SK-N-SH treated with all-trans-retinoic acid at 6 μM for 48 hours (cell line): ENCODE measurements around the gene ATP10B.

Source experiments
- ARNTL ChIP-seq: fragments of 450-650 bp; formaldehyde crosslinking; IDR thresholded peaks from 2 replicates; pipeline ENCODE4 v1.5.0; 2020; ENCODE audit warnings: low read depth, mild to moderate bottlenecking, moderate library complexity, borderline replicate concordance
- ISL1 ChIP-seq: fragments of 250-450 bp; sonication (Bioruptor Pico); IDR thresholded peaks from 2 replicates; pipeline ENCODE4 v2.1.2; 2022; ENCODE audit warnings: mild to moderate bottlenecking, moderate library complexity
- ZFP30 ChIP-seq: fragments of 450-650 bp; formaldehyde crosslinking; IDR thresholded peaks from 2 replicates; pipeline ENCODE4 v1.5.0; 2022; ENCODE audit warnings: mild to moderate bottlenecking, moderate library complexity
- ZNF565 ChIP-seq: fragments of 450-650 bp; formaldehyde crosslinking; conservative IDR thresholded peaks from 2 replicates; pipeline ENCODE4 v1.5.0; 2020; ENCODE audit warnings: low read depth, mild to moderate bottlenecking, moderate library complexity
- TF ChIP-seq, protein P1 (sequence below): fragments of 250-450 bp; sonication (Bioruptor Pico); IDR thresholded peaks from 2 replicates; pipeline ENCODE4 v1.8.0; 2021; ENCODE audit warnings: low read depth, mild to moderate bottlenecking, moderate library complexity, borderline replicate concordance
- TF ChIP-seq, protein P2 (sequence below): fragments of 250-450 bp; sonication (Bioruptor Pico); IDR thresholded peaks from 2 replicates; pipeline ENCODE4 v1.8.0; 2020; ENCODE audit warnings: mild to moderate bottlenecking, moderate library complexity, borderline replicate concordance
- TF ChIP-seq, protein P3 (sequence below): fragments of 250-450 bp; sonication (Bioruptor Pico); IDR thresholded peaks from 2 replicates; pipeline ENCODE4 v1.5.0; 2020; ENCODE audit warnings: mild to moderate bottlenecking, moderate library complexity
- TF ChIP-seq, protein P4 (sequence below): fragments of 250-450 bp; sonication (Bioruptor Pico); IDR thresholded peaks from 2 replicates; pipeline ENCODE4 v1.5.1; 2020; ENCODE audit warnings: low read depth, mild to moderate bottlenecking, moderate library complexity

DNA sequence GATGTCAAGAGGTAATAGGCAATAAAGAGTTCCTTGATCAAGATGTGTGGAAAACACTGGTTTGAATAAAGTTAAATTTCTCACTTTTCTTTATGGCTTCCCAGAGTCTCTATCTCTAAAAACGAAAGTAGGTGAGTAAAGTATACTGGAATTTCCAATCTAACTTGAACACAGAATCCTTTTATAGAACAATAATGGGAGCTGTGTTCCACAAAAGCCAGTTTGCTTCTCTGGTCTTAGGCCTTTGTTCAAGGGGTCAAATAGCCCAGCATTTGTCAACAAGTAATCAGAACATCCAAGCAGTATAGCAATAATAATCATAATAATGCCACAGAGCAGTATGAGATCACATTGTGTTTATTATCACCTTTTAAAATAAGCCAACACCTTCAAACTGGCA, 20.2 kb downstream of the ATP10B start:
- TF ChIP-seq ISL1 (CRISPR knock-in tag) (no peak), ZNF565 (CRISPR knock-in tag) (no peak), ZFP30 (CRISPR knock-in tag) (no peak), ARNTL (CRISPR knock-in tag) (no peak)
- TF ChIP-seq, protein P1, sequence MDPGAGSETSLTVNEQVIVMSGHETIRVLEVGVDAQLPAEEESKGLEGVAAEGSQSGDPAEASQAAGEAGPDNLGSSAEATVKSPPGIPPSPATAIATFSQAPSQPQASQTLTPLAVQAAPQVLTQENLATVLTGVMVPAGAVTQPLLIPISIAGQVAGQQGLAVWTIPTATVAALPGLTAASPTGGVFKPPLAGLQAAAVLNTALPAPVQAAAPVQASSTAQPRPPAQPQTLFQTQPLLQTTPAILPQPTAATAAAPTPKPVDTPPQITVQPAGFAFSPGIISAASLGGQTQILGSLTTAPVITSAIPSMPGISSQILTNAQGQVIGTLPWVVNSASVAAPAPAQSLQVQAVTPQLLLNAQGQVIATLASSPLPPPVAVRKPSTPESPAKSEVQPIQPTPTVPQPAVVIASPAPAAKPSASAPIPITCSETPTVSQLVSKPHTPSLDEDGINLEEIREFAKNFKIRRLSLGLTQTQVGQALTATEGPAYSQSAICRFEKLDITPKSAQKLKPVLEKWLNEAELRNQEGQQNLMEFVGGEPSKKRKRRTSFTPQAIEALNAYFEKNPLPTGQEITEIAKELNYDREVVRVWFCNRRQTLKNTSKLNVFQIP = no peak
- TF ChIP-seq, protein P2, sequence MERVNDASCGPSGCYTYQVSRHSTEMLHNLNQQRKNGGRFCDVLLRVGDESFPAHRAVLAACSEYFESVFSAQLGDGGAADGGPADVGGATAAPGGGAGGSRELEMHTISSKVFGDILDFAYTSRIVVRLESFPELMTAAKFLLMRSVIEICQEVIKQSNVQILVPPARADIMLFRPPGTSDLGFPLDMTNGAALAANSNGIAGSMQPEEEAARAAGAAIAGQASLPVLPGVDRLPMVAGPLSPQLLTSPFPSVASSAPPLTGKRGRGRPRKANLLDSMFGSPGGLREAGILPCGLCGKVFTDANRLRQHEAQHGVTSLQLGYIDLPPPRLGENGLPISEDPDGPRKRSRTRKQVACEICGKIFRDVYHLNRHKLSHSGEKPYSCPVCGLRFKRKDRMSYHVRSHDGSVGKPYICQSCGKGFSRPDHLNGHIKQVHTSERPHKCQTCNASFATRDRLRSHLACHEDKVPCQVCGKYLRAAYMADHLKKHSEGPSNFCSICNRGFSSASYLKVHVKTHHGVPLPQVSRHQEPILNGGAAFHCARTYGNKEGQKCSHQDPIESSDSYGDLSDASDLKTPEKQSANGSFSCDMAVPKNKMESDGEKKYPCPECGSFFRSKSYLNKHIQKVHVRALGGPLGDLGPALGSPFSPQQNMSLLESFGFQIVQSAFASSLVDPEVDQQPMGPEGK = no peak
- TF ChIP-seq, protein P3, sequence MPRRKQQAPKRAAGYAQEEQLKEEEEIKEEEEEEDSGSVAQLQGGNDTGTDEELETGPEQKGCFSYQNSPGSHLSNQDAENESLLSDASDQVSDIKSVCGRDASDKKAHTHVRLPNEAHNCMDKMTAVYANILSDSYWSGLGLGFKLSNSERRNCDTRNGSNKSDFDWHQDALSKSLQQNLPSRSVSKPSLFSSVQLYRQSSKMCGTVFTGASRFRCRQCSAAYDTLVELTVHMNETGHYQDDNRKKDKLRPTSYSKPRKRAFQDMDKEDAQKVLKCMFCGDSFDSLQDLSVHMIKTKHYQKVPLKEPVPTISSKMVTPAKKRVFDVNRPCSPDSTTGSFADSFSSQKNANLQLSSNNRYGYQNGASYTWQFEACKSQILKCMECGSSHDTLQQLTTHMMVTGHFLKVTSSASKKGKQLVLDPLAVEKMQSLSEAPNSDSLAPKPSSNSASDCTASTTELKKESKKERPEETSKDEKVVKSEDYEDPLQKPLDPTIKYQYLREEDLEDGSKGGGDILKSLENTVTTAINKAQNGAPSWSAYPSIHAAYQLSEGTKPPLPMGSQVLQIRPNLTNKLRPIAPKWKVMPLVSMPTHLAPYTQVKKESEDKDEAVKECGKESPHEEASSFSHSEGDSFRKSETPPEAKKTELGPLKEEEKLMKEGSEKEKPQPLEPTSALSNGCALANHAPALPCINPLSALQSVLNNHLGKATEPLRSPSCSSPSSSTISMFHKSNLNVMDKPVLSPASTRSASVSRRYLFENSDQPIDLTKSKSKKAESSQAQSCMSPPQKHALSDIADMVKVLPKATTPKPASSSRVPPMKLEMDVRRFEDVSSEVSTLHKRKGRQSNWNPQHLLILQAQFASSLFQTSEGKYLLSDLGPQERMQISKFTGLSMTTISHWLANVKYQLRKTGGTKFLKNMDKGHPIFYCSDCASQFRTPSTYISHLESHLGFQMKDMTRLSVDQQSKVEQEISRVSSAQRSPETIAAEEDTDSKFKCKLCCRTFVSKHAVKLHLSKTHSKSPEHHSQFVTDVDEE (CRISPR knock-in tag) = no peak
- TF ChIP-seq, protein P4, sequence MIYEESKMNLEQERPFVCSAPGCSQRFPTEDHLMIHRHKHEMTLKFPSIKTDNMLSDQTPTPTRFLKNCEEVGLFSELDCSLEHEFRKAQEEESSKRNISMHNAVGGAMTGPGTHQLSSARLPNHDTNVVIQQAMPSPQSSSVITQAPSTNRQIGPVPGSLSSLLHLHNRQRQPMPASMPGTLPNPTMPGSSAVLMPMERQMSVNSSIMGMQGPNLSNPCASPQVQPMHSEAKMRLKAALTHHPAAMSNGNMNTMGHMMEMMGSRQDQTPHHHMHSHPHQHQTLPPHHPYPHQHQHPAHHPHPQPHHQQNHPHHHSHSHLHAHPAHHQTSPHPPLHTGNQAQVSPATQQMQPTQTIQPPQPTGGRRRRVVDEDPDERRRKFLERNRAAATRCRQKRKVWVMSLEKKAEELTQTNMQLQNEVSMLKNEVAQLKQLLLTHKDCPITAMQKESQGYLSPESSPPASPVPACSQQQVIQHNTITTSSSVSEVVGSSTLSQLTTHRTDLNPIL (CRISPR knock-in tag) = no peak
